ACHN (cell line): ENCODE measurements around the gene HOGA1.

Experiments used
- DNase-seq: peaks from one replicate; pipeline ENCODE4 v3.0.0-alpha.2; 2015
- in situ Hi-C: cut with HindIII; loops from 2 replicates; pipeline ENCODE4 v1.10.0; 2017; ENCODE audit warnings: low sequenced_read_pairs, low pct_ligation_motif_present, low pct_unique_long_range_greater_than_20kb

HOGA1 gene

GRCh38 chr10:97584060-97584797, at the start of gene HOGA1:
TSS of gene HOGA1 (plus strand) at chr10:97584389. CDS start at chr10:97584704, 315 bp downstream.
- peak; percentile 99 for DNase-seq
- in situ Hi-C loops: no loop called here

DNA sequence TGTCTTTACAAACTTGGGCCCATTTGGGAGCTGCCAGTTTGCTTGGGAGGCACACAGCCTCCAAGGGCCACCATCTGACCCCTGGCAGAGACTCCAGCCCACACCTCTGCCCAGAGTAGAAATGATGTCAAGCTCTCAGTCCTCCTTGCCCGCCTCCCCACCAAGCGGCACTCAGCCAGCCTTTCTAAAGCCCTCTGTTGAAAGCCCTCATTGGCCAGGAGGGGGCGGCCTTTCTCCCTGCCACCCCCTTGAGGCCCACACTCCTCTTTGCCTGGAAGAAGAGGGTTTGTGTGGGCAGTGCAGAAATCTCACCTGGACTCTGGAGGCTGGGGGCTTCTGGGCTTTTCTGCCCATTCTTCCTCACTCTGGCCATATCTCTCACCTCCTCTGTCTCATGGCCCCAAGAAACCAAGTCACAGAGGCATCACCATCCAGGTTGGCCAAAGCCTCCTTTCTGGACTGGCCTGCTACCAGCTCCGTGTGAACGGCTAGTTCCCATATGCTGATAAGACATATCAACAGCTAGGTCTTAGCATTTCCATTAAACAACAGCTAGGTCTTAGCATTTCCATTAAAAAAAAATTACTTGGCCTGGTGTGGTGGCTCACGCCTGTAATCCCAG, 49.3 kb upstream of the HOGA1 start:
- in situ Hi-C loops: no loop called here
- DNase-seq: peak; percentile 43

- in situ Hi-C loops: no loop called here
- DNase-seq: no peak
Observed at GRCh38 chr10:97537186-97537869, 46.9 kb upstream of the HOGA1 start.

- in situ Hi-C loops: no loop called here
- peak; percentile 61 for DNase-seq
Observed at GRCh38 chr10:97538411-97538810, 45.8 kb upstream of the HOGA1 start.

- in situ Hi-C loops: no loop called here
- DNase-seq: no peak
Observed at GRCh38 chr10:97538839-97539238, 45.4 kb upstream of the HOGA1 start.

GRCh38 chr10:97539523-97540200, 44.5 kb upstream of the HOGA1 start:
- peak; percentile 43 for DNase-seq
- in situ Hi-C loops: no loop called here

DNA sequence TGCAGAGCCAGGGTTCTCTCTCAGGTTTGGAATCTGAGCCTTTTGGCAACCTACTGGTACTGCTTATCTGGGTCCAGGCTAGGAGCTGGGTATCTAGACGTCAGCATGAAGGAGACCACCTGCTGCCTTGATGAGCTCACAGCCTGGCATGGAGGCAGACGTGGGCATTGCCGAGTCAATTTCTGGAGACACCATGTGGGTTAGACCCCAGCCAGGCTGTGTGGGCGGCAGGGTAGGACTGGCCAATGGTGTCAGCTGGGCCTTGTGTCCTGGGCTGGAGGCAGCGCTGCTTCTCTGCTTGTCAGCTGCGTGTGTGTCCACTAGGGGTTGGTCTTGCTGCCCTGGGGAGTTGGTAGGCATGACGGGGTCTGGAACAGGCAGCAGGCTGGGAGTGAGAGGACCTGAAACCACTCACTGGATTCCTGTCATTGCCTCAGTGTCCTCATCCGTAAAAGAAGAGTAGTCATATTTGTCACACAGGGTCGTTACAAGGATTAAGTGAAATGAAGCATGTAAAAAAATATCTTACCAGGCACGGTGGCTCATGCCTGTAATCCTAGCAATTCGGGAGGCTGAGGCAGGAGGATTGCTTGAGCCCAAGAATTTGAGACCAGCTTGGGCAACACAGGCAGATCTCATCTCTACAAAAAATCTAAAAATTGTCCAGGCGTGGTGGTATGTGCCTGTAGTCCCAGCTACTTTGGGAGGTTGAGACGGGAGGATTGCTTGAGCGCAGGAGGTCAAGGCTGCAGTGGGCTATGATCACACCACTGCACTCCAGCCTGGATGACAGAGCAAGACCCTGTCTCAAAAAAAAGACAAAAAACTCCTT, 43.3 kb upstream of the HOGA1 start:
- DNase-seq: no peak
- in situ Hi-C loops: no loop called here

DNA sequence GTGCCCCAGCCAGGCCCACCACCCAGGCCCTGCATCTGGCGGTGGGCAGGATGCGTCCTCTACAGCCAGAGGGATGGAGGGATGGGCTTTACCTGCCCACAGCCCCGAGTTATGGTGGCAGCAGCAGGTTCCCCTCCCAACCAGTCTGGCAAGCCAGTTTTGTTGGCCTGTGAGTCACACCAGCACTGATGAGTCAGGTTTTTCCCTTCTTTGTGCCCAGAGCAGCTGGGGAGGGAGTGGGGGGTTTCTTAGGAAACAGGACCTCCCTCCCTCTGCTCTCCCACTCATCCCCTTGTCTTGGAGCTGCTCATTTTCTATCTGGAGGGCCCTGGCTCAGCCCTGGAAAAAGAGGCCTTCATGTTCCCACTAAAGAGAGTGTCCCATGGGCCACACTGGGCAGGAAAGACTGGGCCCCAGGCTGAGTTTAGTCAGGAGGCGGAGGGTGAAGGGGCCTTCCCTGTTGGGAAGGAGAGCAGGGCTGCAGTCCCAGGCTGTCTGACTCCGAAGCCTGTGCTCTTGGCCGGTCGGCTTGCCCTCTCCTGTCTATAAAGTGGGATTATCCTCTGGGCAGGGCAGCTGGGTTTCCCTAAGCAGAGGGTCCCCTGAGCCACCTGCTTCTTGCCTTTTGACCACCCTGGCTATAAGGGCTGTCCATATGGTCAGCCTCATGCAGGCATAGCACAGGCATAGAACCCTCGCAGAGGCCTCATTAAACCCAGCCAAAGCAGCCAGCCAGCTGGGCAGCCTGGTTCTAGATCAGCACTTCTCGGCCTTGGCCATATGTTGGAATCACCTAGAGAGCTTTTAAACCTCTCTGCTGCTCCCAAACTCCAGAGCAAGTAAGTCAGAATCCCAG, 41.8 kb upstream of the HOGA1 start:
- in situ Hi-C loops: no loop called here

GRCh38 chr10:97543025-97543546, 41.1 kb upstream of the HOGA1 start:
- in situ Hi-C loops: no loop called here
- DNase-seq: peak; percentile 89

More for the DNA sequence above, 41.8 kb upstream of the HOGA1 start:
- DNase-seq: peak; percentile 89

DNA sequence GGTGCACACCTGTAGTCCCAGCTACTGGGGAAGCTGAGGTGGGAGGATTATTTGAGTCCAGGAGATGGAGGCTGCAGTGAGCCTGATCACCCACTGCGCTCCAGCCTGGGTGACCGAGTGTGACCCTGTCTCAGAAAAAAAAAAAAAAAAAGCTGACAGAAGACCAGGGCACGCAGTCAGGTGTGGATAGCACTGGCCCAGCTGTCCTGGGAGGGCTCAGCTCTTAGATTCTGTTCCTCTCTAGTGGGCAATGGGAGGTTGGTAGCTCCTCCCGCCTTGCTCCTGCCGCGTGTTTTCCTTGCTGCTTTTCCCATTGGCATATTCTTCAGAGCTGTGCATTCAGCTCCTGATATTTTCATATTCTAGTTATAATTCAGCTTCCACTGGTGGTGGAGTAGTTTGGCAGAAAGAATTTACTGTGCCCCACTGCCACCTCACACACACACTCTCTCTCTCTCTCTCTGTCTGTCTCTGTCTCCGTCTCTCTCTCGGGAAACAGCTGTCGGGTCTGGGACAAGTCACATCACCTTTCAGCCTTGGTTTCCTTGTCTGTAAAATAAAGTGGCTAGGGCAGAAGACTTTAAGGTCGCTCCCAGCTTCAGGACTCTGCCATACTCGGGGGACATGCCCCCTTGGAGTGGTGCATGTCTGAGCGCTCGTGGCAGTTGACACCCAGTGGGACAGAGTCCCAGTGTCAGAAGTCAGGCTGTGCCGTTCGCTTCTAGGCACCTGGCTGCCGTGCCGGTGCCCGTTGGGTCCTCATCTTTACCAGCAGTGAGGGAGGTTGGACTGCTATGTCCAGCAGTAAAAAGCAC, 37.5 kb upstream of the HOGA1 start:
- in situ Hi-C loops: no loop called here

GRCh38 chr10:97547271-97547600, 37.0 kb upstream of the HOGA1 start:
- in situ Hi-C loops: no loop called here

More for the DNA sequence above, 37.5 kb upstream of the HOGA1 start:
- no peak for DNase-seq

DNA sequence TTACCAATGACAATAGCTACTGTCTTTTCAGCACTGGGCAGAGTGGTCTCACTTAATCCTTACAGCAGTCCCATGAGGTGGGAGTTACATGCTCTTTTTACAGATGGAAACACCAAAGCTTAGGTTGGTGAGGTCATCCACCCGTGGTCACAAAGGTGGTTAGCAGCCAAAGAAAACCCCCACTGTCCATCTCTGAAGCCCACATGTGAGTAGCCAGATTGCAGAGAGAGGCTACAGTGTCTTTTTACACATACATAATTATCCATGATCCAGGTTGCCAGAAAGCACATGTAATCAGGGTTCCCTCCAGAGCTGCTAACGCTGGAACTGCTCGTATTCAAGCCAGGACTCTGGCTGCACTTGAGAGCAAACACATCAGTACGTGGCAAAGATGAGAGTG, 36.2 kb upstream of the HOGA1 start:
- no peak for DNase-seq
- in situ Hi-C loops: no loop called here

More at GRCh38 chr10:97547271-97547600, 37.0 kb upstream of the HOGA1 start:
- DNase-seq: no peak

GRCh38 chr10:97548828-97549455, 35.2 kb upstream of the HOGA1 start:
- in situ Hi-C loops: no loop called here
- no peak for DNase-seq

- DNase-seq: no peak
- in situ Hi-C loops: no loop called here
Observed at GRCh38 chr10:97549587-97550322, 34.4 kb upstream of the HOGA1 start.

- in situ Hi-C loops: no loop called here
- DNase-seq: no peak
Observed at GRCh38 chr10:97550336-97551149, 33.6 kb upstream of the HOGA1 start.
